ENCODE results near the gene ZIC4. TPM values are rescaled to one million over a fixed set of nuclear protein-coding genes. Genes with fewer than 3 reads are reported as not detected.

The ZIC4 gene
- total RNA-seq, 2 experiments from 2014 or later = not detected

DNA sequence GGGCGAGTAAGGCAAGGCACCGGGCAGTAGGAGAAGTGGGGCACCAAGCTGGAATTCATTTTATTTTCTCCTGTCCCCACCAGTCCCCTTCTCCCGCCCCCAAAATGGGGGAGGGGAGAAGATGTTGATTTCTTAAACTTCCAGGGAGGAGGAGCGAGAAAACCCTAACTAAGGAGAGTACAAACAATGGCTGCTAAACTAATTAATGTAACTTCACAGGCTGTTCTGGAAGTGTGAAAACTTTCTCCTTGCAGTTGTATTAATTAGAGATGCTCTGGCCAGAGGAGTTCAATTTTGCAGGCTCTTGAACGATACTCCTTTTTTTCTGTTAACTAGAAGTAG, 11.5 kb downstream of the ZIC4 start:
- no peaks in the 10 kb centered on the region for H3K4me1 ChIP-seq (ENCODE audit: insufficient read depth, low read length)
- H3K9me3 ChIP-seq (ENCODE audit: control insufficient read depth in 1 of 2, insufficient read depth in 1 of 2, low read length in 2 of 2) = peaks cover 11 to 78% of the 10 kb centered on the region in 2 experiments
- intact Hi-C loops (cut with DNase I, micrococcal nuclease) = no loop called here
- Mint-ChIP-seq H3K4me1 (ENCODE audit: low read depth) (no peaks in the 10 kb centered on the region), H3K9me3 (no peaks in the 10 kb centered on the region), H3K36me3 (ENCODE audit: low read depth) (no peaks in the 10 kb centered on the region), H3K27me3 (peaks cover 83% of the 10 kb centered on the region), H3K27ac (no peak overlapping the region), H3K4me3 (no peak overlapping the region)
- ChIA-PET POLR2A (no interaction called here), CTCF (no interaction called here)
- DNase-seq (no peak), ATAC-seq (ENCODE audit: poor library complexity) (no peak)
- H3K27ac ChIP-seq (ENCODE audit: low read depth in 1 of 2, low read length in 2 of 2) = no peak overlapping the region
- no peaks in the 10 kb centered on the region for H3K36me3 ChIP-seq (ENCODE audit: insufficient read depth, low read length)
- TF ChIP-seq, protein P1, sequence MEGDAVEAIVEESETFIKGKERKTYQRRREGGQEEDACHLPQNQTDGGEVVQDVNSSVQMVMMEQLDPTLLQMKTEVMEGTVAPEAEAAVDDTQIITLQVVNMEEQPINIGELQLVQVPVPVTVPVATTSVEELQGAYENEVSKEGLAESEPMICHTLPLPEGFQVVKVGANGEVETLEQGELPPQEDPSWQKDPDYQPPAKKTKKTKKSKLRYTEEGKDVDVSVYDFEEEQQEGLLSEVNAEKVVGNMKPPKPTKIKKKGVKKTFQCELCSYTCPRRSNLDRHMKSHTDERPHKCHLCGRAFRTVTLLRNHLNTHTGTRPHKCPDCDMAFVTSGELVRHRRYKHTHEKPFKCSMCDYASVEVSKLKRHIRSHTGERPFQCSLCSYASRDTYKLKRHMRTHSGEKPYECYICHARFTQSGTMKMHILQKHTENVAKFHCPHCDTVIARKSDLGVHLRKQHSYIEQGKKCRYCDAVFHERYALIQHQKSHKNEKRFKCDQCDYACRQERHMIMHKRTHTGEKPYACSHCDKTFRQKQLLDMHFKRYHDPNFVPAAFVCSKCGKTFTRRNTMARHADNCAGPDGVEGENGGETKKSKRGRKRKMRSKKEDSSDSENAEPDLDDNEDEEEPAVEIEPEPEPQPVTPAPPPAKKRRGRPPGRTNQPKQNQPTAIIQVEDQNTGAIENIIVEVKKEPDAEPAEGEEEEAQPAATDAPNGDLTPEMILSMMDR (IDR thresholded peaks at IDR 0.05) = no peak
- H3K4me3 ChIP-seq (ENCODE audit: low read length) = no peak overlapping the region
- peaks cover 87 to 95% of the 10 kb centered on the region in 2 experiments for H3K27me3 ChIP-seq (ENCODE audit: control insufficient read depth in 1 of 2, insufficient read depth in 2 of 2, low read length in 2 of 2)

DNA sequence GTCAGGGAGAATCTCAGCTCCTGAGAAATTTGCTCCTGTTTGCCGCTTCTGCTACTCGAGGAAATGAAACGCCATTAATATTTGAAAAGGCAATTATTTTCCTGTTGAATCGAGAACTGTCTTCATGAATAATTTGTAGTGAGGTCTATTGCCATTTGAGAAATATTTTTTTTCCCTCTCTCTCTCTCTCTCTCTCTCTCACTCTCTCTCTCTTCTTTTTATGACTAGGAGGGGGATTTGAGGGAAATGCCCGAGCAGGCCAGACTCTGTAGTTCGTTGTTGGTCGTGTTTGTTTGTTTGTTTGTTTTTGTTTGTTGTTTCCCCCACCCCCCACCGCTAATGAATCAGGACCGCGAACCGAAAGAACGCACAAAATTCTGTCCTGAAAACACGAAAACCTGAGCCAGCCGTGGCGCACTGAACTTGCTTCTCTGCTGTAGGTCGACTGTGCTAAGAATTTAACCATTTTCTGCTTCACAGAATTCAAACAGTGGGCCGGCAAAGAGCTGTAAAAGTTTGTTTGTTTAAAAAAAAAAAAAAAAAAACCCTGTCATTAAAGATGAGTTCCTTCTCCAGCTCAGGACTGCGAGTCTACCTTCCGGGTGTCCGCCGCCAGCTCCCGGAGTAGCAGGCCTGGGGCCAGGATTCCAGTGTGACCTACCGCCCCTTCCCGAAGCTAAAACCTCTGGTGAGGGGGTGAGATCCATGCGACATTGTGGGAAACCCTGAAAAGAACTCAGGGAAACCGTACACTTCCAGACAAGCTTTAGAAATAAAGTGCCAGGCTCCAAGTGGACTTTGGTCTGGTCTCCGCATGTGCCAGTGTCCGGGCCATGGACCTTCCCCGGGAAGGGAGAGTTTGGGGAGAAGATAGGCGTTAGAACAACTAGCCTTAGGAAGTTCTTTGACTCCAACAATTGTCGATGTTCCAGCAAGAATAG, 12.1 kb downstream of the ZIC4 start:
- peaks cover 91 to 96% of the 10 kb centered on the region in 2 experiments for H3K27me3 ChIP-seq (ENCODE audit: control insufficient read depth in 1 of 2, insufficient read depth in 2 of 2, low read length in 2 of 2)
- H3K4me3 ChIP-seq (ENCODE audit: low read length) = no peak overlapping the region
- no peak overlapping the region for H3K4me3 Mint-ChIP-seq
- intact Hi-C loops (cut with DNase I, micrococcal nuclease) = no loop called here
- POLR2A ChIA-PET = no interaction called here
- TF ChIP-seq, protein P1 (IDR thresholded peaks at IDR 0.05) = no peak
- no peak overlapping the region for H3K27ac Mint-ChIP-seq
- H3K36me3 Mint-ChIP-seq (ENCODE audit: low read depth) = no peaks in the 10 kb centered on the region
- H3K9me3 ChIP-seq (ENCODE audit: control insufficient read depth in 1 of 2, insufficient read depth in 1 of 2, low read length in 2 of 2) = peaks cover 14 to 77% of the 10 kb centered on the region in 2 experiments
- H3K27me3 Mint-ChIP-seq = peaks cover 83% of the 10 kb centered on the region
- no peak overlapping the region for H3K27ac ChIP-seq (ENCODE audit: low read depth in 1 of 2, low read length in 2 of 2)
- no peaks in the 10 kb centered on the region for H3K4me1 Mint-ChIP-seq (ENCODE audit: low read depth)
- no peaks in the 10 kb centered on the region for H3K9me3 Mint-ChIP-seq
- CTCF ChIA-PET = no interaction called here
- H3K36me3 ChIP-seq (ENCODE audit: insufficient read depth, low read length) = no peaks in the 10 kb centered on the region
- H3K4me1 ChIP-seq (ENCODE audit: insufficient read depth, low read length) = no peaks in the 10 kb centered on the region
- no peak for ATAC-seq (ENCODE audit: poor library complexity)
- no peak for DNase-seq

DNA sequence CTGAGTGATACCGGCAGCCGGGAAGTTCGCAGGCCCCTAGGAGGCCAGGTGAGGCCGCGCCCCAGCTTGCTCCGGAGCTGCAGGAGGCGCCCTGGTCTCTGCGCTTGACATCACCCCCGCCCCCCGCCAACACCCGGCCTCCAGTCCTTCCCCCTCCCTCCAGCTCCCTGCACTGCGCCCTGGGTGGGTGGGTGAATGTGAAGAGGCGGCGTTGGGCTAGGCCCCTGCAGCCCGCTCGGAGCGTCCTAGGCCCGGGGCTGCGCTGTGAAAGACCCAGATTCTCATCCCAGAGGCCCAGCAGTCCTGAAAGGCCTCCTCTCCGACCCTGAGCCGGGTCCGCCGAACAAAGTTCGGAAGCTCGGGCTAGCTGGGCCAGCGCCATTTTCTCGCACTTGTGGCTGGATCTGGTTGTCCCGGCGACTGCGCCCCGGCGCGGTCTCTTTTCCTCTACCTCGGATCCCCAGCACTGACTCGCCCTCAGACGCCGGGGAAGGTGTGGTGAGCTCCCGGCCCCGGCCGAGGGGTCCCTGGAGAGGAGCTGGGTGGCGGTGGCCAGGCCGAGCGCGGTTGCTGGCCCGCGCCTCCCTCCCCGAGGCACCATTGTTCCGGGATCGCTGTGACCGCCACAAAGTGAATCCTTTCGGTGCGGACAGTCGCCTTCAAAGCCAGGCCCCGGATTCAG, 12.9 kb downstream of the ZIC4 start:
- Histone ChIP-seq H3K4me1 (ENCODE audit: insufficient read depth, low read length) (no peaks in the 10 kb centered on the region), H3K4me3 (ENCODE audit: low read length) (no peak overlapping the region), H3K36me3 (ENCODE audit: insufficient read depth, low read length) (no peaks in the 10 kb centered on the region), H3K27ac (ENCODE audit: low read depth in 1 of 2, low read length in 2 of 2) (no peak overlapping the region), H3K9me3 (ENCODE audit: control insufficient read depth in 1 of 2, insufficient read depth in 1 of 2, low read length in 2 of 2) (peaks cover 14 to 82% of the 10 kb centered on the region in 2 experiments), H3K27me3 (ENCODE audit: control insufficient read depth in 1 of 2, insufficient read depth in 2 of 2, low read length in 2 of 2) (peaks cover 91 to 96% of the 10 kb centered on the region in 2 experiments)
- CTCF ChIA-PET = no interaction called here
- no peak for DNase-seq
- Mint-ChIP-seq H3K9me3 (peaks cover 2% of the 10 kb centered on the region), H3K4me3 (no peak overlapping the region), H3K27ac (no peak overlapping the region), H3K36me3 (ENCODE audit: low read depth) (no peaks in the 10 kb centered on the region), H3K27me3 (peaks cover 83% of the 10 kb centered on the region), H3K4me1 (ENCODE audit: low read depth) (no peaks in the 10 kb centered on the region)
- no peak for ATAC-seq (ENCODE audit: poor library complexity)
- TF ChIP-seq, protein P1 (IDR thresholded peaks at IDR 0.05) = no peak
- intact Hi-C loops (cut with DNase I, micrococcal nuclease) = no loop called here
- POLR2A ChIA-PET = no interaction called here
